HG03378 (cell line): ENCODE results near the gene CRB1.
"Not testable (repeated sequence)": the region's sequence is repeated elsewhere in the genome, so short reads cannot be mapped to it uniquely, and the experiment has no call there.

Source experiments
- ATAC-seq: cut with Tn5 transposase; IDR thresholded peaks from one replicate; pipeline ENCODE4 v1.9.1; 2021; ENCODE audit warnings: mild to moderate bottlenecking, moderate library complexity; ENCODE audit not compliant: unreplicated experiment

CRB1 gene

GRCh38 chr1:197451381-197451780 lies 183.3 kb downstream of the CRB1 start:
- ATAC-seq, result no peak

- ATAC-seq, result no peak
Observed at GRCh38 chr1:197453376-197454058, 185.5 kb downstream of the CRB1 start.

DNA sequence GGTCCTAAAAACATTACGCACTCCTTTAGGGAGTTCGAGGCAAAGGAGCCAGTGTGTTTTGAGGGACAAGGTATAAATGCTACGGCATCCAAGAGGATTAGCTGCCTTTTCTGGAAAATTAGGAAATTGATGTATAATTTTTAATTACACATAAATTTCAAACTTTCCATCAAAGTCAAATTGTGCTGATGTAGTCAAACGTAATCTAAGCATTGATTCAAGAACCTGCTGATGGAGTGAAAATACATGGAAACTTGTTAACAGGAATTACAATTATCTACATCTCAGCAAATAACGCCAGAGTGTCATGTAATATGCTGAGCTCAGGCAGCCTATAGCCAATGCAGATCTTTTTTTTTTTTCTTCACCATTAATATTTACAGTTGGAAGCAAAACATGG lies 194.5 kb downstream of the CRB1 start:
- no peak for ATAC-seq

GRCh38 chr1:197463142-197463541 lies 195.1 kb downstream of the CRB1 start:
- no peak for ATAC-seq

GRCh38 chr1:197464044-197464443 lies 196.0 kb downstream of the CRB1 start:
- no peak for ATAC-seq

- no peak for ATAC-seq
Observed at GRCh38 chr1:197465528-197466327, 197.7 kb downstream of the CRB1 start.

DNA sequence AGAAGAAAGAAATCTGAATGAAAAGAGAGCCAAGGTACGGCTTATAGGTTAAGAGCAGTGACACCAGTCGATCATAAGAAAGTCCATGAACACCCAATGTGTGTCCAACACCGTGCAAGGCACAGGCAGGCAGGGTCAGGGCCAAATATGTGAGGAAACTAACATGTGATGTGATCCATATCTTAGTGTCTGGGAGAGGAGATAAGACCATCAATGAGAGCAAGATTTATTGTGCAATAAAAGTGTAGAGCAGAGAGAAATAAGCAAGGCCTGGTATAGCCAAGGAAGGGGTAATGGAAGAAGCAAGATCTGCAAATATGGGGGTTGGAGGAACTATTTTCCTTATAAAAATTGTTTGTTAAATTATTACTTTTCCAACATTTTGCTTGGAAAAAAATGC lies 198.8 kb downstream of the CRB1 start:
- ATAC-seq, result no peak

DNA sequence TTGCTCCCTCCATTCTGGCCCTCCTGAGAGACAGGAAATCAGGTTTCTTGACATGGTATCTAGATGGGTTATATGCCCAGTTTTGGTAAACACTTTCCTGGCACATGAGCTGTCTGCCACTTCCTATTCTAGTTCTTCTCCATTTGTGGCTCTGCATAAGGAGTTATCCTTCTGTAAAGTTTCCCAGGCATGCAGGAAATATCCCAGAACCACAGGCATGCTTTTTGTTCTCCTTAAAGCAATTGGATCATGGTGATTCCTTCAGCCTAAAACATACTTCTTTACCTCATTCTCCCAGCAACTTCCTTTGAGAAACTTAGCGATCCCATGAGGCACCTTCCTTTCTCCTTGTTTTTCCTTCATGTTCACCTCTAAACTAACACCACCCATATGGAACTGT lies 199.8 kb downstream of the CRB1 start:
- no peak for ATAC-seq

- ATAC-seq, result no peak
Observed at GRCh38 chr1:197468543-197469175, 200.6 kb downstream of the CRB1 start.

DNA sequence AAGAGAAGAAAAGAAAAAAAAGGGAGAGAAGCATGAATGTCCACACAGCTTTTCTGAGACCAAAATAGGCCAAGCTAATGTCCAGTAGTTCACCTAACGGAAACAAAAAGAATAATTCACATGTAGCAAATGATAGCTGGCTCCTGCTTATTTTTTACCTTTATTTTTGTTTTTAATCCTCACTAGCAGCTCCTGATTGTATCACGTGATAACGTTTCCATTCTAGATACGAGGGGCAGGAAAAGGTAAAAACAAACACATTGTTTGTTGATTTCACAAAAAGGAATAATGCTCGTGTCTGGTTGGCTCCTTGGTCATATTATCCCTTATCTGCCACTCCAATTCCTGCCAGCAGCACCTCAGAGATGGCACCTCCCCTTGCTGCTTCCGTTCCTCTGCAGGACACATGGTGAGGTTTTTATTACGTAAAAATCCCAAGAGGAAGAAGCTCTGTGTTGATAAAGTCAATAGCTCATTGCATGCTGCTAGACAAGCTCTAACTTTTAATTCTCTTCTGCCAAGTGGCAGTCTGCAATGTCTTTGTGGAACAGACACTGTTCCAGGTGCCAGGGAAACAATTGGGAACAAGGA lies 201.7 kb downstream of the CRB1 start:
- no peak for ATAC-seq

DNA sequence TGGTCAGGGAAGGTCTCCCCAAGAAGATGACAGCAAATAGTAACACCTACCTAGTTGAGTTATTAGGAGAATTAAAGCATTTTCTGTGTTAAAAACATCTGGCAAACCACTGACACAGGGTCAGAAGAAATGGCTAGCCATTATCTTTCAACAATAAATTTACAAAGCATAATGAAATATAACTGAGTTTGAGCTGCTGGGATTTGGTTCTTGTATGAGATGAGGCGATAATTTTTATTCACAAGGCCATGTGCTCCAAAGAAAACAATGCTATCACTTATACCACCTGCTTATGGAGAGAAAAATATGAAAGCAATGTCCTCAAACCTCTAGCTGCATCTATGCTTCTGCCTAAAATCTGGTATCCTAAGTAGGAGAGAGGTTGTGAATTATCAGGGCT lies 202.3 kb downstream of the CRB1 start:
- no peak for ATAC-seq

DNA sequence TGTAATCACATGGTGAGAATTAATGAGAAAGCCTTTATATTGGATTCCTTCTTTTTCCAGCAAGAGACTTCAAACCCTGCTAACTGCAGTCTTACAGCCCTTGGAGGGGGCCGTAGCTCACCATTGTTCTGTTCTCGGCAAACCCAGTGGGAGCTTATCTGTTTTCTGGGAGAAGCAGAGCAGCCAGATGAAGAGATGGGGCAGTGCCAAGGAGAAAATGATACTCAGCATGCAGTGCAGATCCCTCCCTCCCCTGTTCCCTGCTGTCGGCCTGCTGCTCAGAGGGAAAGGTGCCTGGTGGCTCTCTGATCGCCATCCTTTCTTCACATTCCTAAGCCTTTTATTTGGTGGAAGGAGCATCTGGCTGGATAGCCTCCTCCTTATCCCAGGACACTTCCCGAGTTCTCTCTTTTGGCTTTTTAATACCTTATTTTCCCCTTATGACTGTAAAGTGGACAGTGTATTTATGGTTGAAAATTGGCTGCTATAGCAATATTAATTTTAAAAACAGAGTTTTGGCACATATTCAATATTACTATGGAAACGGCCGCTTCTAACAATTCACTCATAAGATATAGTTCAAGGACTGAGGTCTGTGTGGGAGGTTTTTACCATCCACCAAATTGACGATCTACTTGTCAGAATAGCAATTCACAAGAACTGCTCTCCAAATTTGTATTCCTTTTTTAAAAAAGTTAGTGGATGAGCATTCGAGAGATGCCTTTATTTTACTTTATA lies 203.4 kb downstream of the CRB1 start:
- no peak for ATAC-seq

DNA sequence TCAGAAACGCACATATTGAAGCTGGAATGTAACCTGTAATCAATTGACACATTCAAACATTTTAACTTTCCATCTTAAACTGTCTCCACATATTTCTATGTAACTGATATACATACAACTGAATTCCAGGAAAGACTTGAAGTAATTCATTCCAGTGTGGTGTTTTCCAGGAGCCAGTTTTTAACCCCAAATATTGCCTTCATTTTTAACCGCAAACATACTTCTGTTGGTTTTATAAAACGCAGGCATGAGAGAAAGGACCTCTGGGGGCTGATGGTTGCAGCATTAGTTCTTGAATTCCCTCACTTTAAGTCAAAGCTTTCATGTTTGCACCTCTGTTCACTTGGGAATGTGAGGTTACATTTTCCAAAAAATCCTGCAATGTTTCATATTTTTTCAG lies 204.1 kb downstream of the CRB1 start:
- ATAC-seq, result no peak

DNA sequence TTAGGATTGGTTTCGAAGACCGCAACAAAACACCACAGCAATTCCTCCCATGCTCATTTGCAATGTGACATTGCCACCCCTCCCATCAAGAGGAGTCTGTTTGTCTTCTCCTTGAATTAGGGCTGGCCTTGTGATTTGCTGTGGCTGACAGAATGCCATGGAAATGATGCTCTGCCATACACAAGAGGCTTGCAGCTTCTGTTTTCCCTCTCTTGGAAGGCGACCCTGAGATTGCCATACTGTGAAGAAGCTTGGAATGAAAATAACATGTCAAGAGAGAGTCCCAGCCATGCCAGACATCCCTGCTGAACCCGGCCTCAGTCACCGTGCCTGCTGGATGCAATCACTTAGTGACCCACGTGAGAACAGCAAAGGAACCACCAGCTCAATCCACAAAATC lies 212.4 kb downstream of the CRB1 start:
- ATAC-seq, result no peak

DNA sequence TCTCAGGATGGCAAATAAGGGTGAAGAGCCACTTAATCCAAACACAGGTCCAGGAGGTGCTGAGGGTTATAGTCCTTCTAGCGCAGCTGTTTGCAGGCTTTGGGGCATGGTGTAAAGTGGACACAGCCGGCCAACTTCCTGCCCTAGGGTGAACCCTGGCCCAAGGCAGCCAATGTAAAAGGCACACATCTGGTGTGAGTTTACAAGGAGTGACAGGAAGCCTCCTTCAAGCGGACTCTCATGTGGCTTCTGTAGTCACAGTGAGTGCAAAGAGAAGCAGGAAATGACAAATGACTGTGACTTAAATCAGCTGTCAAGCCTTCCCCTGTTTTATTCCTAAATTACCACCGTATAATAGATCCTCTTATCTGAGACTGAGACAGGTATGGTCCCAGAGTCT lies 213.0 kb downstream of the CRB1 start:
- ATAC-seq, result no peak

DNA sequence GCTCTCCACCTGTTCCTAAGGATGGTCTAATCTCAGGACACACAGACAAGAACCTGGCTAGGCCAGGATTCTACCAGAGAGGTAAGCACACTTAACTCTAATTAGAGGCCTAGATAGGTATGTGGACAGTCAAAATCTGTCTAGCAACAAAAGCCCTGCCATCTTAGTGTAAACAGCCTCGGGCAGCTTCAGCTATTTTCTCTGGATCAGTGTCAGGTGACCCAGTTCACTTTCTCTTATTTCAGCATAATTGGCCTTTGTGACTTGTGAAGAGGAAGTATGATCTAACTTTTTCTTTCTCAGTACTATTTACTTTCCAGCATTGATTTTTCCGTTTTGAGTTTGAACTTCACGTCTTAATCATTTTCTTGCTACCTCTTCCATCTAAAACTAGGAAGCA lies 217.7 kb downstream of the CRB1 start:
- no peak for ATAC-seq

DNA sequence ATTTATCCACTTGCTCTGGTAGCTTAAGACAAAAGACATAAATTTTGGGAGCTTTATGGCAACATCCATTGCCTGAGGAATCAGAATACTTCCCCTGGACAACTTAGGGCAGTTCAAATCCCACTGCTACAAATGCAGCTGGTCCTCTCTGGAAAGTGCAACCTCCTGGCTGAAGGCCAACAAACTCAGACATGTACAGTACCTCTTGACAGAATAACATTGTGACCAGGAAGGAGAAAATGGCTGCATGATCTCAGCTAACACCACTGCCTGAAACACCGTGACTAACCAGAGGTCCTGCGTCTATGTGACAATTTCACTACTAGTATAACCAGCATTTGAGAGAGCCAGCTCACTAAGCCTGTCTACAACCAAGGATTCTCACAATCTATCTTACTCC lies 218.9 kb downstream of the CRB1 start:
- no peak for ATAC-seq

GRCh38 chr1:197491505-197491904 lies 223.5 kb downstream of the CRB1 start:
- not testable (repeated sequence) for ATAC-seq

- ATAC-seq, result no peak
Observed at GRCh38 chr1:197496722-197497121, 228.7 kb downstream of the CRB1 start.

- ATAC-seq, result no peak
Observed at GRCh38 chr1:197510691-197511378, 242.8 kb downstream of the CRB1 start.
